Measurements from ENCODE around the gene PTPRZ1.

PTPRZ1 gene

GRCh38 chr7:121890833-121891232 lies 17.9 kb downstream of the PTPRZ1 start:
- DNase-seq: no peak

GRCh38 chr7:121891731-121892130 lies 18.8 kb downstream of the PTPRZ1 start:
- no peak for DNase-seq

GRCh38 chr7:121901026-121901425 lies 28.1 kb downstream of the PTPRZ1 start:
- no peak for DNase-seq

GRCh38 chr7:121904120-121904519 lies 31.2 kb downstream of the PTPRZ1 start:
- DNase-seq: no peak

GRCh38 chr7:121908042-121908441 lies 35.1 kb downstream of the PTPRZ1 start:
- DNase-seq: no peak

- DNase-seq: no peak
Measured at GRCh38 chr7:121909716-121910345, 36.9 kb downstream of the PTPRZ1 start.

- no peak for DNase-seq
Measured at GRCh38 chr7:121913947-121914675, 41.1 kb downstream of the PTPRZ1 start.

GRCh38 chr7:121914676-121915279 lies 41.8 kb downstream of the PTPRZ1 start:
- no peak for DNase-seq

GRCh38 chr7:121916211-121916610 lies 43.2 kb downstream of the PTPRZ1 start:
- DNase-seq: peak in 9 of 58 donors; percentile 4 to 37 (median 11)

- no peak for DNase-seq
Measured at GRCh38 chr7:121919986-121920385, 47.0 kb downstream of the PTPRZ1 start.

GRCh38 chr7:121924269-121925186 lies 51.6 kb downstream of the PTPRZ1 start:
- no peak for DNase-seq

- DNase-seq: no peak
Measured at GRCh38 chr7:121931149-121931902, 58.4 kb downstream of the PTPRZ1 start.

- no peak for DNase-seq
Measured at GRCh38 chr7:121932768-121933167, 59.8 kb downstream of the PTPRZ1 start.

GRCh38 chr7:121936951-121937623 lies 64.1 kb downstream of the PTPRZ1 start:
- DNase-seq: no peak

GRCh38 chr7:121938429-121938996 lies 65.6 kb downstream of the PTPRZ1 start:
- no peak for DNase-seq

- DNase-seq: no peak
Measured at GRCh38 chr7:121940918-121941317, 68.0 kb downstream of the PTPRZ1 start.

- DNase-seq: no peak
Measured at GRCh38 chr7:121941830-121942229, 68.9 kb downstream of the PTPRZ1 start.

- no peak for DNase-seq
Measured at GRCh38 chr7:121945066-121945465, 72.1 kb downstream of the PTPRZ1 start.

- DNase-seq: no peak
Measured at GRCh38 chr7:121945480-121946236, 72.7 kb downstream of the PTPRZ1 start.

Data from anterior cingulate cortex (tissue), 58 donors.